RWPE1 (cell line): Measurements from ENCODE around the gene AKT2.

Experiments used
- CTCF ChIA-PET: fragments of 350-600 bp; sonication (Branson Sonifier 250); formaldehyde crosslinking; extraction: SDS; loops from one replicate; lab custom pipeline; 2021; lab: Yijun Ruan, JAX
- POLR2A ChIA-PET: fragments of 400-600 bp; formaldehyde crosslinking; extraction: SDS; loops from one replicate; lab custom pipeline; 2020; ENCODE audit warnings: antibody characterized with exemption; ENCODE audit not compliant: low non-redundant PET; lab: Yijun Ruan, JAX
- DNase-seq: peaks from one replicate; pipeline ENCODE4 v3.0.0; 2012; ENCODE audit warnings: low spot score
- H3K27ac ChIP-seq: fragments of 450-650 bp; 2 replicates; pipeline ENCODE4 v1.5.1; 2017
- TF ChIP-seq, protein P1 (sequence below): fragments of 450-650 bp; conservative IDR thresholded peaks from 2 replicates; pipeline ENCODE4 v1.5.1; 2017; ENCODE audit warnings: low read depth, mild to moderate bottlenecking

AKT2 gene

DNA sequence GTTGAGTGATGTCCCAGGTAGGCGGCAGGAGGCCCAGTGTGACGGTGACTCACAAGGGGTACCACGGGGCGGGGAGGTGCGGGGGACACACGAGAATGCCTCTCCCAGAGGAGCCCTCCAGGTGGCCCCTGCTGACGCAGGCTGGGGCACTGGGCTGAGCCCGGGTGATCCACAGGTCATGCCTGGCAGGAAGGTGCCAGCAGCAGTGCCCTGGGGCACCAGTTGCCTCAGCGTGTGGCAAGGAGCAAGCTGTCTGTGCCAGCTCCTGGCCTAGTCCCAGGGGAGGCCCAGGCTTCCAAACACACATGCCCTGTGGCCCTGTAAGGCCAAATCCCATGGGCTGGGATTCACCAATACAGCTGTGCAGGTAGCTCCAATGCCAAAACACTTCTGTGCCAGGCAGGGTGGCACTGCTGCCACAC is 28.0 kb downstream of the AKT2 start:
- peak overlapping the region; percentile 61 for H3K27ac ChIP-seq
- TF ChIP-seq, protein P1, sequence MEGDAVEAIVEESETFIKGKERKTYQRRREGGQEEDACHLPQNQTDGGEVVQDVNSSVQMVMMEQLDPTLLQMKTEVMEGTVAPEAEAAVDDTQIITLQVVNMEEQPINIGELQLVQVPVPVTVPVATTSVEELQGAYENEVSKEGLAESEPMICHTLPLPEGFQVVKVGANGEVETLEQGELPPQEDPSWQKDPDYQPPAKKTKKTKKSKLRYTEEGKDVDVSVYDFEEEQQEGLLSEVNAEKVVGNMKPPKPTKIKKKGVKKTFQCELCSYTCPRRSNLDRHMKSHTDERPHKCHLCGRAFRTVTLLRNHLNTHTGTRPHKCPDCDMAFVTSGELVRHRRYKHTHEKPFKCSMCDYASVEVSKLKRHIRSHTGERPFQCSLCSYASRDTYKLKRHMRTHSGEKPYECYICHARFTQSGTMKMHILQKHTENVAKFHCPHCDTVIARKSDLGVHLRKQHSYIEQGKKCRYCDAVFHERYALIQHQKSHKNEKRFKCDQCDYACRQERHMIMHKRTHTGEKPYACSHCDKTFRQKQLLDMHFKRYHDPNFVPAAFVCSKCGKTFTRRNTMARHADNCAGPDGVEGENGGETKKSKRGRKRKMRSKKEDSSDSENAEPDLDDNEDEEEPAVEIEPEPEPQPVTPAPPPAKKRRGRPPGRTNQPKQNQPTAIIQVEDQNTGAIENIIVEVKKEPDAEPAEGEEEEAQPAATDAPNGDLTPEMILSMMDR, result no peak
- POLR2A ChIA-PET, result interaction anchor here (0.5 kb wide), 1 partner anchor 254 kb away, joined by 6 read pairs; no protein-coding TSS in a partner anchor
- peak; percentile 62 for DNase-seq
- CTCF ChIA-PET, result interaction anchor here (0.6 kb wide), 1 partner anchor 16 kb away, joined by 3 read pairs; no protein-coding TSS in a partner anchor

DNA sequence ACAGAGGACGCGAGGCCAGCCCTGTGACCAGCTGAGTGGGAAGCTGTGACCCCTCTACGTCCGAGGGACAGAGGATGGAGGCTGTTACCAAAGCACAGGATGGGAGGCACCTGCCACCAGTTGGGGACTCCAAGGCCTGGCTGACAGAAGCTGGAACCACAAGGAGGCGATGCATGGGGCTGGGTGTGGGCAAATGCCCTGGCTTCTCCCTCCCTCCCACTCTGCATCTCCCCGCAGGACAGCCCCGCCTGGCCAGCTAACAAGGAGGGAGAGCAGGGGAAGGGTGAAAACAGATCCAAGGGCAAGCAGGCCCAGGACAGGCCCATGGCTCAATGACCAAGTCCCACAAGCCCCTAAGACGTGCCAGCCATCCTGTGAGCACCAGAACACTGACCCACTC is 28.6 kb downstream of the AKT2 start:
- peak overlapping the region; percentile 61 for H3K27ac ChIP-seq
- DNase-seq, result no peak
- ChIA-PET CTCF (no interaction called here), POLR2A (interaction anchor here (0.5 kb wide), 1 partner anchor 254 kb away, joined by 6 read pairs; no protein-coding TSS in a partner anchor)
- TF ChIP-seq, protein P1, result no peak

DNA sequence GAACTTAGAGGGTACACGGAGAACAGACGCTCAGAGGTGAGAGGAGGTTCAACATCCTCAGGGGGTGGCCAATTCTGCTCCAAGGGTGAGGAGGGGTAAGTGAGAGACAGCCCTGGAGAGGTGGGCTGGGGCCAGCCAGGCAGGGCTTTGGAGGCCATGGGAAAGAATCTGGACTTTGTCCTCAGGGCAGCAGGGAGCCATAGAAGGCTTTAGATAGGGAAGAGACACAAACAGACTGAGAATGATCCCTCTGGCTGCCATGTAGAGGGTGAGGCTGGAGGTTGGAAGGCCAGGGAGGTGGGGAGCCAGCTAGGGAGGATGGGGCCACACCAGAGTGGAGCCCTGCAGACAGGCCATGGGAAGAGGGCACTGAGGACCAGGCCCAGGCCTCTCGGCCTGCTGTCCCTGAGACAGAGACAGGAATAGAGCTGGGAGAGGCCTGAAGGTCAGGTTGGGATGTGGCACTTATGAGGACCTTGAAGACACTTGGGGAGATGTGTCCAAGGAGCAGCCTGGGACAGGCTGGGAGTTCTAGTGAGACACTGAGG is 29.5 kb downstream of the AKT2 start:
- CTCF ChIA-PET, result no interaction called here
- no peak overlapping the region for H3K27ac ChIP-seq
- POLR2A ChIA-PET, result no interaction called here
- TF ChIP-seq, protein P1, result no peak
- DNase-seq, result no peak

DNA sequence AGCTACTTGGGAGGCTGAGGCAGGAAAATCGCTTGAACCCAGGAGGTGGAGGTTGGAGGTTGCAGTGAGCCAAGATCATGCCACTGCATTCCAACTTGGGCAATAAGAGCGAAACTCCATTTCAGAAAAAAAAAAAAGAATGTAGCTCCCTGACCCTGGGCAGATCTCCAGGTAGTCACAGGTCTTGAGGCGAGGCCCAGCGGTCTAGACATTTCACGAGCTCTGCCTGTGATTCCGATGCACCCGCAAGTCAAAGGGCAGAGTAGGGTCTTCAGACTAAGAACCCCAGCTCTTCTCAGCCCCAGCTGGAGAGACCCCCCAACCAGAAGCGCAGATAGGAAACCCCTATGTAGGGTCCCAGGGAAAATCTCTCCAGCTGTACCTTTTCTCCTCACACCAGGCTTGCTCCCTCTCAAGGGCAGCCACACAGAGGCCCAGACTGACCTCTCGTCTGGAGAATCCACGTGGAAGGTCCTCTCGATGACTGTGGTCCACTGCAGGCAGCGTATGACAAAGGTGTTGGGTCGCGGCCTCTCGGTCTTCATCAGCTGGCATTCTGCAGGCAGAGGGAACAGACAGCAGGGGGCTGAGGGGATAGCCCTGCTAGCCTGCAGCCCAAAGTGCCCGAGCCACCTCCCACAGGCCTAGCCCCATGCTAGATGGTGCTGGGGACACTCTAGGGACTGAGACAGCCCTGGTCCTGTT is 30.3 kb downstream of the AKT2 start:
- H3K27ac ChIP-seq, result no peak overlapping the region
- TF ChIP-seq, protein P1, result no peak
- CTCF ChIA-PET, result interaction anchor here (0.5 kb wide), 1 partner anchor 56 kb away, joined by 3 read pairs; no protein-coding TSS in a partner anchor
- no peak for DNase-seq
- POLR2A ChIA-PET, result no interaction called here

DNA sequence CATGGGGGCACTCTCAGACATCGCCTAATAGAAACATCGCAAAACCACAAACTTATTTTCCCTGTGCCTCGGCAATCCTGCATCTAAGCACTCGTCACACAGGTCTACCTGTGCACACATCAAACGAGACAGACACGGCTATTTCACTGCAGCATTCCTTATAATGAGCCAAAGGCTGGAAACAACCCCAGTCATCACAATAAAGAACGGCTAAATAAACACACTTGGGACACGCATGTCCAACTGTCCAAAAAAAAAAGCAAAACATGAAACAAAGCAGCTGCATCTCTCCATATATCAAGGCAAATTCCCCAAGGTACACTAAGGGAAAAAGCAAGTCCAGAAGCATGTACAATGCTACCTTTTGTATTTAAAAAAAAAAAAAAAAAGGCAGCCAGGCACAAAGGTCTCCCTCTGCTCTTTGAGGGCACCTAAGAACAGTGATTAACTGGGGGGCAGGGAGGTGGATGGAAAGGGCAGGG is 31.5 kb downstream of the AKT2 start:
- ChIA-PET CTCF (no interaction called here), POLR2A (no interaction called here)
- no peak overlapping the region for H3K27ac ChIP-seq
- no peak for DNase-seq
- TF ChIP-seq, protein P1, result no peak

DNA sequence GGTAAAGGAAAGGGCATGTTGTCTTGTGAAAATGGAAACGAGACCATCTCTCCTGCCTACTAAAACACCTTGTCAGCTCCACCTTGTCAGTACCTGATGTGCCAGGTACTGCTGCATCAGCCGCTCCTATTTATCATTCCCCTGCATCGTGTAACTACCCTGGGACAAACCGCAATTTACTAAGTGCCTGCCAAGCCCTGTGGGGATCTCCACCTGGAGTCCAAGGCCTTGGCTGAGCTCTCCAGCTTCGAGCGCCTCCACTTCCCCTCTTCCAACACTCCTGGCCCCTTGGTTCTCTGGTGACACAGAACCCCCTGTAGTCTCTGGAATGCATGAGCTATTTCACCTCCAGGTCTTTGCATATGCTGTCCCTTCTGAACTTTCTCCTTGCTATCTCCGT is 32.8 kb downstream of the AKT2 start:
- ChIA-PET CTCF (no interaction called here), POLR2A (no interaction called here)
- H3K27ac ChIP-seq, result peak overlapping the region; percentile 24; the same call in 1 of the 2 replicates
- TF ChIP-seq, protein P1, result no peak
- no peak for DNase-seq
